ENCODE results near the gene EYS. TPM values are rescaled to one million over a fixed set of nuclear protein-coding genes. Genes with fewer than 3 reads are reported as not detected.
A peak's percentile ranks its signal among the peaks of the same experiment; 100 is the strongest.

The EYS gene
- polyA plus RNA-seq, 6 donors from 2014 or later = 0.06 to 0.18 (median 0.07) TPM; not detected in 1

DNA sequence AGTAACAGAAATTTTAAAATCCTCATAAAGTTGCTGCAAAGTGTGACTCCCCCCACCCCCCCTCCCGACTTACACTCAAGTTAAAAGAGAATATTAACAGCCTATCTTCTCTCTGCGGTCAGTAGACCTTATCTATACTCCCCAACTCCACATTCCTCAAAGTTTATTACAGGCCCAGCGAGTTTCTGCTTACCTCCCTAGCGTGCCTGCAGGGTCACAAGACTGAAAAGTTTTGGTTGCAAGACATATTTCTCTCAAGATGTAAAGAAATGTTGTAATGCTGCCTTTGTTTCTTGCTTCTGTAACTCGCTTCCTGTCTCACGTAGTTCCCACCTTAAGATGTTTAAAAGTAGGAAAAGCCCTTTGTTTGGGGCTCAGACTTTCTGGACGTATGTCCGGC lies 1371.8 kb downstream of the EYS start:
- Mint-ChIP-seq H3K36me3 (peaks cover 0 to 6% of the 10 kb centered on the region in 2 donors), H3K27me3 (no peaks in the 10 kb centered on the region), H3K4me1 (no peaks in the 10 kb centered on the region), H3K27ac (no peak overlapping the region), H3K9me3 (peaks cover 0 to 15% (median 5%) of the 10 kb centered on the region in 7 donors), H3K4me3 (no peak overlapping the region)
- ATAC-seq (ENCODE audit: low read depth in 2 of 2) (no peak), DNase-seq (no peak)

DNA sequence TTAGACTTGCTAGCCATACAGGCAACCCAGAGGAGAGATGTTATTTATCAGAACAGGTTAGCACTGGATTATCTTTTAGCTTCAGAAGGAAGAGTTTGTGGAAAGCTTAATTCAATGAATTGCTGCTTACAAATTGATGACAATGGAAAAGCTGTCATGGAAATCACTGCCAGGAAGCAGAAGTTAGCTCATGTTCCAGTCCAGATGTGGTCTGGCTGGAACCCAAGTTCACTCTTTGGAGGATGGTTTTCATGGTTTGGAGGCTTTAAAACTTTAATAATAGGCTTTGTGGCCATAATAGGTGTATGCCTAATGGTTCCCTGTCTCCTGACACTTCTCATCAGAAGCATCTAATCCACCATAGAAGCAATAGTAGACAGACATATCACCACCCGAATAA lies 1372.4 kb downstream of the EYS start:
- Mint-ChIP-seq H3K4me1 (no peaks in the 10 kb centered on the region), H3K27me3 (no peaks in the 10 kb centered on the region), H3K4me3 (no peak overlapping the region), H3K9me3 (peaks cover 0 to 14% (median 4%) of the 10 kb centered on the region in 7 donors), H3K27ac (no peak overlapping the region), H3K36me3 (peaks cover 0 to 3% of the 10 kb centered on the region in 2 donors)
- no peak for ATAC-seq (ENCODE audit: low read depth in 2 of 2)
- no peak for DNase-seq

DNA sequence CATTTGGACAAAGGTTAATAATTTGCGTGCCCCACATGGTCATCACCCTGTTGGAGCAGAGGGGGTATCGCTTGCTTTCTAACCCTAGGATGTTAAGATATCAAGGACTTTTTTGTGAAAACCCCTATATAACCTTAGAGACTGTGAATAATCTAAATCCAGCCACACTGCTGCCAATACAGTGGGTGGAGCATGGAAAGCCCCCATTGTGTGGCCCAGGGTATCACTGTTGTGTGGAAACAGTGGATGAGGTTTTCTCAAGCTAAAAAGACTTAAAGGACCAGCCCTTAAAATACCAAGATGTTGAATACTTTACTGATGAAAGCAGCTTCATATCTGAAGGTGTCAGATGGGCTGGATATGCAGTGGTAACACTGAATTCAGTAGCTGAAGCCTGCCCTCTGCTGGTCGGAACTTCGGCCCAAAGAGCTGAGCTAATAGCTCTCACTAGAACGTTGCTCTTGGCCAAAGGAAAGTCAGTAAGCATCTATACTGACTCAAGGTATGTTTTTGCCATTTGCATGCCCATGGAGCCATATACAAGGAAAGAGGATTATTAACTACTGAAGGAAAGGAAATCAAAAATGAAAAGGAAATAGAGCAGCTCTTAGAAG lies 1376.2 kb downstream of the EYS start:
- peak; percentile 0 for DNase-seq
- H3K27me3 Mint-ChIP-seq = no peaks in the 10 kb centered on the region
- no peak overlapping the region for H3K27ac Mint-ChIP-seq
- ATAC-seq (ENCODE audit: low read depth in 2 of 2) = no peak
- no peaks in the 10 kb centered on the region for H3K4me1 Mint-ChIP-seq
- H3K36me3 Mint-ChIP-seq = no peaks in the 10 kb centered on the region
- no peak overlapping the region for H3K4me3 Mint-ChIP-seq
- H3K9me3 Mint-ChIP-seq = peaks cover 0 to 15% (median 4%) of the 10 kb centered on the region in 7 donors

DNA sequence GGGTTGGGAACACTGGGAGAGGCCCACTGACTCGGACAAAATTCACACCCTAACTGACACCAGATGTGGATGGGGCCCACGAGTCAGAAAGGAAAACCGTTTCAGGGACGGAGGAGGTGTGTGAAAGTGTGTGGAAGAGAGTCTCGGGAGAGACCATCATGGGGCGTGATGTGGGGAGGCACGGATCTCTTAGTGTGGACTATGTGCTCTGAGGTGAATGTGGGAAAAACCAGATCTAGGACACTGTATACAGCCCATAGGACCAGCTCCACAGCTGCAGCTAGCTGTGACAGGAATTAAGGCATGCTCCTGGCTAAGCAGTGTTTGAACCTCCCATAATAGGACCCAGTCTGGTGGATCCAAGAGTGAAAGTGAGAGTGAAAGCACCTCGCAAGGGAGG lies 1380.1 kb downstream of the EYS start:
- Mint-ChIP-seq H3K36me3 (no peaks in the 10 kb centered on the region), H3K27me3 (no peaks in the 10 kb centered on the region), H3K9me3 (peaks cover 0 to 11% (median 0%) of the 10 kb centered on the region in 7 donors), H3K4me1 (no peaks in the 10 kb centered on the region), H3K27ac (peak overlapping the region in 1 of 6 donors; percentile 39), H3K4me3 (no peak overlapping the region)
- ATAC-seq (ENCODE audit: low read depth in 2 of 2) (no peak), DNase-seq (no peak)

DNA sequence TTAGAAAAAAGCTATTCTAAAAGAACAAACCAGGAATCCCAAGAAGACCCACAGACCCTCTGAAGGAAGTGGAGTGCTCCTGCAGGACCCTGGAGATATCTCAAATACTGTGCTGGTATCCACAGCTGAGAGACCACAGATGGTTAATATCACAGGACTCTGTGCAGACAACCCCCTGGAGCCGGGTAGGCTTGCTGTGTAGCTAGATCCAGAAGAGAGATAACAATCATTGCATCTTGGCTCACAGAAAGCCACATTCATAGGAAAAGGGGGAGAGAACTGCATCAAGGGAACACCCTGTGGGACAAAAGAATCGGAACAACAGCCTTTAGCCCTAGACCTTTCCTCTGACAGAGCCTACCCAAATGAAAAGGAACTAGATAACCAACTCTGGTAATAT lies 1381.9 kb downstream of the EYS start:
- Mint-ChIP-seq H3K4me3 (no peak overlapping the region), H3K27ac (no peak overlapping the region), H3K9me3 (peaks cover 0 to 7% (median 0%) of the 10 kb centered on the region in 7 donors), H3K36me3 (no peaks in the 10 kb centered on the region), H3K4me1 (no peaks in the 10 kb centered on the region), H3K27me3 (no peaks in the 10 kb centered on the region)
- DNase-seq (no peak), ATAC-seq (ENCODE audit: low read depth in 2 of 2) (no peak)

DNA sequence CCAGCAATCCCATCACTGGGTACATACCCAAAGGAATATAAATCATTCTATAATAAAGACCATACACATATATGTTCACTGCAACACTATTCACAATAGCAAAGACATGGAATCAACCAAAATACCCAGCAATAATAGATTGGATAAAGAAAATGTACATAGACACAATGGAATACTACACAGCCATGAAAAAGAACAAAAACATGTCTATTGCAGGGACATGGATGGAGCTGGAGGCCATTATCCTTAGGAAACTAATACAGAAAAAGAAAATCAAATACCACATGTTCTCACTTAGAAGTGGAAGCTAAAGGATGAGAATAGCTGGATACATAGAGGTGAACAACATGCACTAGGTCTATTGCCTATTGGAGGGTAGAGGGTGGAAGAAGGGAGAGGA lies 1396.8 kb downstream of the EYS start:
- Mint-ChIP-seq H3K27me3 (no peaks in the 10 kb centered on the region), H3K4me1 (no peaks in the 10 kb centered on the region), H3K4me3 (no peak overlapping the region), H3K9me3 (peaks cover 5 to 18% (median 9%) of the 10 kb centered on the region in 7 donors), H3K27ac (no peak overlapping the region), H3K36me3 (no peaks in the 10 kb centered on the region)
- ATAC-seq (ENCODE audit: low read depth in 2 of 2) (no peak), DNase-seq (no peak)

DNA sequence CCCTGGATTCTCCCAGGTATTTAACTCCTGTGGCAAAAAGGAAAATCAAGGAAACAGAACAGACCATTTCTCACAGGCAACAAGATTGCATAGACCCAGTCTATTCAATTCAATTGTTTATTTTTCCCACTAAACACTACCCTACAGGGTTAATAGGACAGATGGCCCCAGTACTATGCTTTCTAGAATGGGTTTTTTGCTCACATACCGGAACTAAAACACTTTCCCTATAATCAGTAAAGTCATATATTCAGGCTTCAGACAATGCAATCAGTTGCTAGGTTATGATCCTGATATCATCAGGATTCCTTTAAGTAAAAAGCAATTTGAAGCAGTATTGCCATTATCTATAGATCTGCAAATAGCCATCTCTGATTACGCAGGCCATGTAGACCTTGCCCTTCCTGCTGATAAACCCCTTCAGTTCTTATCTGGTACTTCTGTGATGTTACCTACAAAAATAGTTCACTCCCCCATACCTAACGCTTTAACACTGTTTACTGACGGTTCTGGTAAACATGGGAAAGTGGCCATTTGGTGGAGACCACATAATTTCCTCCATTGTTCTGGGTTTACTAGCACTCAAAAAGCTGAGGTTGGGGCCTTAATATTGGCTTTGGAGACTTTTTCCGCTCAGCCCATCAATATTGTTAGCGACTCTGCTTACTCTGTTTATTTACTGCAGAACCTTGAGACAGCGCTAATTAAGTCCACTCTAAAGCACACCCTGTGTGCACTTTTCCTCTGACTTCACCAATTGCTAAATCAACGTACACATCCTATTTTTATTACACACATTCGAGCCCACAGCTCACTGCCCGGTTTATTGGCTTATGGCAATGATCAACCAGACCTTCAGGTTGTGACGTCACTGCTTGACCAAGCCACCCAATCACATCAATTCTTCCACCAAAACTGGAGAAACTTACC lies 1405.5 kb downstream of the EYS start:
- H3K27ac Mint-ChIP-seq = peak overlapping the region in 1 of 6 donors; percentile 18
- no peaks in the 10 kb centered on the region for H3K36me3 Mint-ChIP-seq
- H3K27me3 Mint-ChIP-seq = no peaks in the 10 kb centered on the region
- H3K4me3 Mint-ChIP-seq = no peak overlapping the region
- DNase-seq (no peak), ATAC-seq (ENCODE audit: low read depth in 2 of 2) (no peak)
- H3K9me3 Mint-ChIP-seq = peaks cover 0 to 26% (median 11%) of the 10 kb centered on the region in 7 donors
- no peaks in the 10 kb centered on the region for H3K4me1 Mint-ChIP-seq

DNA sequence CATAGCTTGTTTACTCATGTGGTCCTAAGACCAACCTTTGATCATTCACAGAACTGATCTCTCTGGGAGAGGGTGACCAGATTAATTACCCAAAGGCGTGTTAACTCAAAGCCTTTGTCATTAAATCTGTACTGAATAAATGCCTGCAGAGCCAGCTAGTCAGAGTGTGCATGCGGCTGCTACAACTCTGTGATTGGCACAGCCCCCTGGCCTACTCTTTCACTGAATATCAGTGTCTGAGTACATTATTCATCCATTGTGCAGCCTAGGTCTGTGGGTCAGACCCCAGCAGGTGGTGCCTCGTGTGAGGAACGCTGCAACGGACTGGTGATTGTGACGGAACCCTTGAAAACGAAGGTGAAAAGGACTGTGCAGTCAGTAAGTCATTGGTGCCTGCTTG lies 1407.8 kb downstream of the EYS start:
- H3K27me3 Mint-ChIP-seq = no peaks in the 10 kb centered on the region
- no peak for ATAC-seq (ENCODE audit: low read depth in 2 of 2)
- H3K36me3 Mint-ChIP-seq = no peaks in the 10 kb centered on the region
- no peaks in the 10 kb centered on the region for H3K4me1 Mint-ChIP-seq
- no peak for DNase-seq
- H3K9me3 Mint-ChIP-seq = peaks cover 0 to 21% (median 11%) of the 10 kb centered on the region in 7 donors
- H3K4me3 Mint-ChIP-seq = no peak overlapping the region
- H3K27ac Mint-ChIP-seq = no peak overlapping the region

DNA sequence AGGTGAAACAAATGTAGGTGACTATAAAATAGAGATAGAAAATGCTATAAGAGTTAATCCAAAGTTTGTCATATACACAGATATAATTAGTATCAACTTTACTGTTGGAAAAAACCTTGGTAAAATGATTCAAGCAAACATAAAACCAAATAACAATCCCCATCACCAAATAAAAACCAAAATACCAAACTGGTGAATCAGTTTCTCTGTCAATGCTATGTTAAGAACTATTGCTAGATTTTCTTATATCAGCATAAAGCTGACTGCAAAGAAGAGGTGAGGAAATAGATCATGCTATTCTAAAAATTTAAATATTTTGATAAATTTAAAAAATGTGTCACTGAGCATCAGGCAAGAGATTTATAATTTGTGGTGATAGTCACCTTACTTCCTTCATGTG lies 1413.0 kb downstream of the EYS start:
- ATAC-seq (ENCODE audit: low read depth in 2 of 2) (no peak), DNase-seq (no peak)
- no peak overlapping the region for H3K27ac Mint-ChIP-seq
- no peaks in the 10 kb centered on the region for H3K27me3 Mint-ChIP-seq
- H3K36me3 Mint-ChIP-seq = no peaks in the 10 kb centered on the region
- H3K4me1 Mint-ChIP-seq = no peaks in the 10 kb centered on the region
- H3K4me3 Mint-ChIP-seq = no peak overlapping the region
- peaks cover 0 to 9% (median 4%) of the 10 kb centered on the region in 7 donors for H3K9me3 Mint-ChIP-seq

DNA sequence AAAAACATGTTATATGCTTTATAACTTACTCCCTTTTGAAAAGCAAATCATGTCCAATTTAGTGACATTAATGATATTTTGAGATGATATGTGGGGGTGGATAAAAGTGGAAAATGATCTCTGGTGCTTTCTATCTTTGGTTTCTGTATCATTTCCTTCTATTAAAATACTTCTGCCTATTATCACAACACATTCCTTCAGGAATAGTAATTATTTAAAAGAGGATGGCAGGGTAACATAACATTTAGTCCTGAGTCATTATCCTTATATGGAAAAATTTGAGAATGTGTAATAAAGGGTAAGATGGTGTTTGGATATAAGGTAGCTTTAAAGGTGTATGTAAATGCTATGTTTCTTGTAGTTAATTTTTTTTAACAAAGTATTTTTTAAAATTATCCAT lies 1413.7 kb downstream of the EYS start:
- no peak for ATAC-seq (ENCODE audit: low read depth in 2 of 2)
- Mint-ChIP-seq H3K27ac (no peak overlapping the region), H3K4me3 (no peak overlapping the region), H3K27me3 (no peaks in the 10 kb centered on the region), H3K4me1 (no peaks in the 10 kb centered on the region), H3K9me3 (peaks cover 0 to 7% (median 4%) of the 10 kb centered on the region in 7 donors), H3K36me3 (no peaks in the 10 kb centered on the region)
- DNase-seq = no peak

DNA sequence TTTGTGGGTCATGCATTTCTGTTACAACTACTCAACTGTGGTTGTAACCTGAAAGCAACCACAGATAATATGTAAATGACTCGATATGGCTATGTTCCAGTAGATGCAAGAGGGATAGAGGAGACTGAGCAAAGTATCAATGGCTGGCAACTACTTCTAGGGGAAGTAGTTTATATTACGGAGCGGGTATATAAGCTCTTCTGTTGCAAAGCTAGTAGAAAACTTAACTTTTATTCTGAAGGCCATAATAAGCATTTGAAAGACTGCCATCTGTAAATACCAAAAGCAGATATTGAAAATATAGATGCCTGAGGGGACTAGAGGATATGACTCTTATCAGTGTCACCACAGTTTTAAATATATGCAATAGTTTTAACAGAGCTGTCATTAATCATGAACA lies 1416.2 kb downstream of the EYS start:
- ATAC-seq (ENCODE audit: low read depth in 2 of 2) (no peak), DNase-seq (no peak)
- H3K4me3 Mint-ChIP-seq = no peak overlapping the region
- no peak overlapping the region for H3K27ac Mint-ChIP-seq
- H3K9me3 Mint-ChIP-seq = peaks cover 0 to 3% (median 0%) of the 10 kb centered on the region in 7 donors
- H3K4me1 Mint-ChIP-seq = no peaks in the 10 kb centered on the region
- H3K27me3 Mint-ChIP-seq = no peaks in the 10 kb centered on the region
- H3K36me3 Mint-ChIP-seq = no peaks in the 10 kb centered on the region

DNA sequence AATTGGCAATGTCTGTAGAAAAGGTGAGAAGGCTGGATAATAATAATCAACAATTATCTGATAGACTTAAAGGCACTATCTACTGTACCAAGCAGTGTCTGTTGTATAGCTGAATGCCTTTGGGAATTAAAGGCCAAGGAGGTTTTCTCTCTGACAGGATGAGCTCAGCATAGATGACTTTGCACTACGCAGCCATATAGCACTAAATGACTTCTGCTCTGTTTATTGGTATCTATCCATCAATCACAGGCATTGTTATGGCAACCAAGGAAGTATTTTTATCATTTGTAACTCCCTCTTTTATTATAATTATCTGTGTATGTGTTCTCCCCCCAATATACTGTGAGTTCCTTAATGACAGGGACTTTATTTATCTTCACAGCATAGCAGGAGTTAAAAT lies 1417.1 kb downstream of the EYS start:
- Mint-ChIP-seq H3K27ac (no peak overlapping the region), H3K27me3 (no peaks in the 10 kb centered on the region), H3K9me3 (peaks cover 0 to 5% (median 2%) of the 10 kb centered on the region in 7 donors), H3K4me1 (no peaks in the 10 kb centered on the region), H3K4me3 (no peak overlapping the region), H3K36me3 (no peaks in the 10 kb centered on the region)
- no peak for ATAC-seq (ENCODE audit: low read depth in 2 of 2)
- no peak for DNase-seq

DNA sequence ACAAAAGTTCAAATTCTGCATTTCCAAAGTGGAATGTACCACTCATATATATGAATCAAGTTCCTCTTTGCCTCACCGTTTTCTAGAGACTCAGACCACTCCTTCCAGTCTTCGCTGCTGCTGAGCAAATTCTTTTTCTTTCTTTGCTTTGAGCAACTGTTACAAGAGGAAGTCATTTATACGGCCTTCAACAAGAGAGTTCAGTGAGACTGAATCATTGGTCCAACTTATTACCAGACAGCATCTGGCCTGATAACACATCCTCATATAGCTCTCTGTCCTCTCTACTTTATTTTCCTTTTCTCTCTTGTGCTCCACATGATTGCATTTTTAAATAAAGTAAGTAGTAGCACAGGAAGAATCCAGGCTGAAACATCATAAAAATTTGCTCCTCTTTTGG lies 1418.7 kb downstream of the EYS start:
- Mint-ChIP-seq H3K36me3 (no peaks in the 10 kb centered on the region), H3K27me3 (no peaks in the 10 kb centered on the region), H3K4me3 (no peak overlapping the region), H3K4me1 (no peaks in the 10 kb centered on the region), H3K9me3 (peaks cover 0 to 8% (median 2%) of the 10 kb centered on the region in 7 donors), H3K27ac (no peak overlapping the region)
- ATAC-seq (ENCODE audit: low read depth in 2 of 2) (no peak), DNase-seq (no peak)

DNA sequence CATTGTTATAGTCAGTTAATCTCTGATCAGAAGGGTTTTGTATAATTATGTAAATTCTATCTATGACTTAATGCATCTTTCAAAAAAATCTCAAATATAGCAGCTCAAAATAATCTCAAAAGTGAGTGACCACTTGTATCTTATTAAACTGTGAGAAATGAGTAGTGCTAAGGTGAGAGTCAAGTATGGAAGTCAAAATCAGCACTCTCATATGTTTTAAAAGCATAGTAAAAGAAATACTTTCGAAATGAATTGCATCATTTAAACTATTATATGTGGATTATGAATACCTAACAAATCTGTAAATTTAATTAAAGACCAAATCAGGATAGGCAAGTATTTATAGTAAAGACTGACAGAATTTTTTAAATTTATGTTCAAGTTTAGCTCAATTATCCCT lies 1425.9 kb downstream of the EYS start:
- DNase-seq (no peak), ATAC-seq (ENCODE audit: low read depth in 2 of 2) (no peak)
- H3K9me3 Mint-ChIP-seq = peaks cover 0 to 8% (median 0%) of the 10 kb centered on the region in 7 donors
- H3K27me3 Mint-ChIP-seq = no peaks in the 10 kb centered on the region
- H3K36me3 Mint-ChIP-seq = no peaks in the 10 kb centered on the region
- H3K27ac Mint-ChIP-seq = no peak overlapping the region
- H3K4me3 Mint-ChIP-seq = no peak overlapping the region
- H3K4me1 Mint-ChIP-seq = no peaks in the 10 kb centered on the region

All from naive B cell (primary cell).